ENCODE data around the gene CASP14.
"Not testable (repeated sequence)": the region's sequence is repeated elsewhere in the genome, so short reads cannot be mapped to it uniquely, and the experiment has no call there.

CASP14 gene

GRCh38 chr19:15093001-15093400 lies 43.7 kb downstream of the CASP14 start:
- Histone ChIP-seq H3K9me3 (ENCODE audit: control insufficient read depth, insufficient read depth, low read length) (no peaks in the 10 kb centered on the region), H3K4me1 (ENCODE audit: insufficient read depth, low read length) (no peaks in the 10 kb centered on the region), H3K36me3 (ENCODE audit: insufficient read depth, low read length) (no peaks in the 10 kb centered on the region), H3K9ac (ENCODE audit: low read depth, low read length) (no peak overlapping the region)

GRCh38 chr19:15096223-15096622 lies 46.9 kb downstream of the CASP14 start:
- H3K9me3 ChIP-seq (ENCODE audit: control insufficient read depth, insufficient read depth, low read length), result no peaks in the 10 kb centered on the region
- H3K9ac ChIP-seq (ENCODE audit: low read depth, low read length), result no peak overlapping the region
- H3K36me3 ChIP-seq (ENCODE audit: insufficient read depth, low read length), result no peaks in the 10 kb centered on the region
- no peaks in the 10 kb centered on the region for H3K4me1 ChIP-seq (ENCODE audit: insufficient read depth, low read length)

- not testable (repeated sequence) for H3K4me1 ChIP-seq (ENCODE audit: insufficient read depth, low read length); H3K36me3 ChIP-seq (ENCODE audit: insufficient read depth, low read length); H3K9me3 ChIP-seq (ENCODE audit: control insufficient read depth, insufficient read depth, low read length); H3K9ac ChIP-seq (ENCODE audit: low read depth, low read length)
Measured at GRCh38 chr19:15097980-15098379, 48.7 kb downstream of the CASP14 start.

GRCh38 chr19:15098460-15098859 lies 49.2 kb downstream of the CASP14 start:
- Histone ChIP-seq H3K36me3 (ENCODE audit: insufficient read depth, low read length) (no peaks in the 10 kb centered on the region), H3K9me3 (ENCODE audit: control insufficient read depth, insufficient read depth, low read length) (peaks cover 4% of the 10 kb centered on the region; the same call in 1 of the 2 replicates), H3K9ac (ENCODE audit: low read depth, low read length) (no peak overlapping the region), H3K4me1 (ENCODE audit: insufficient read depth, low read length) (no peaks in the 10 kb centered on the region)

GRCh38 chr19:15099017-15099582 lies 49.8 kb downstream of the CASP14 start:
- no peaks in the 10 kb centered on the region for H3K36me3 ChIP-seq (ENCODE audit: insufficient read depth, low read length)
- no peak overlapping the region for H3K9ac ChIP-seq (ENCODE audit: low read depth, low read length)
- no peaks in the 10 kb centered on the region for H3K4me1 ChIP-seq (ENCODE audit: insufficient read depth, low read length)
- H3K9me3 ChIP-seq (ENCODE audit: control insufficient read depth, insufficient read depth, low read length), result peaks cover 4% of the 10 kb centered on the region; the same call in 1 of the 2 replicates

GRCh38 chr19:15101479-15102082 lies 52.3 kb downstream of the CASP14 start:
- H3K4me1 ChIP-seq (ENCODE audit: insufficient read depth, low read length), result no peaks in the 10 kb centered on the region
- no peak overlapping the region for H3K9ac ChIP-seq (ENCODE audit: low read depth, low read length)
- no peaks in the 10 kb centered on the region for H3K36me3 ChIP-seq (ENCODE audit: insufficient read depth, low read length)
- peaks cover 4% of the 10 kb centered on the region for H3K9me3 ChIP-seq (ENCODE audit: control insufficient read depth, insufficient read depth, low read length)

GRCh38 chr19:15104003-15104402 lies 54.7 kb downstream of the CASP14 start:
- H3K9me3 ChIP-seq (ENCODE audit: control insufficient read depth, insufficient read depth, low read length), result peaks cover 4% of the 10 kb centered on the region
- H3K4me1 ChIP-seq (ENCODE audit: insufficient read depth, low read length), result no peaks in the 10 kb centered on the region; the same call in 1 of the 2 replicates
- H3K36me3 ChIP-seq (ENCODE audit: insufficient read depth, low read length), result no peaks in the 10 kb centered on the region
- no peak overlapping the region for H3K9ac ChIP-seq (ENCODE audit: low read depth, low read length)

GRCh38 chr19:15104411-15104810 lies 55.1 kb downstream of the CASP14 start:
- Histone ChIP-seq H3K9ac (ENCODE audit: low read depth, low read length) (no peak overlapping the region), H3K4me1 (ENCODE audit: insufficient read depth, low read length) (no peaks in the 10 kb centered on the region; the same call in 1 of the 2 replicates), H3K9me3 (ENCODE audit: control insufficient read depth, insufficient read depth, low read length) (peaks cover 4% of the 10 kb centered on the region), H3K36me3 (ENCODE audit: insufficient read depth, low read length) (no peaks in the 10 kb centered on the region)

- no peaks in the 10 kb centered on the region; the same call in 1 of the 2 replicates for H3K4me1 ChIP-seq (ENCODE audit: insufficient read depth, low read length)
- no peaks in the 10 kb centered on the region for H3K36me3 ChIP-seq (ENCODE audit: insufficient read depth, low read length)
- H3K9me3 ChIP-seq (ENCODE audit: control insufficient read depth, insufficient read depth, low read length), result peaks cover 4% of the 10 kb centered on the region
- H3K9ac ChIP-seq (ENCODE audit: low read depth, low read length), result no peak overlapping the region
Measured at GRCh38 chr19:15105044-15105443, 55.8 kb downstream of the CASP14 start.

GRCh38 chr19:15107061-15108010 lies 58.1 kb downstream of the CASP14 start, which contains the start of gene SYDE1:
SYDE1 (plus strand) TSS chr19:15107401; CDS start chr19:15107434, 33 bp downstream.
- Histone ChIP-seq H3K9ac (ENCODE audit: low read depth, low read length) (peak within 1 kb of the TSS; percentile 82), H3K9me3 (ENCODE audit: control insufficient read depth, insufficient read depth, low read length) (no peaks in the 10 kb centered on the region; the same call in none of the 2 replicates), H3K4me1 (ENCODE audit: insufficient read depth, low read length) (no peaks in the 10 kb centered on the region; the same call in 1 of the 2 replicates), H3K36me3 (ENCODE audit: insufficient read depth, low read length) (peaks cover 8% of the 10 kb centered on the region; the same call in 1 of the 2 replicates)

All from ES-I3 (cell line).